ENCODE measurements around the gene LPAR5. TPM values are rescaled to one million over a fixed set of nuclear protein-coding genes. Genes with fewer than 3 reads are reported as not detected.

LPAR5 gene
- total RNA-seq, 4 donors from 2014 or later = 27.9 to 50.1 (median 30.2) TPM

GRCh38 chr12:6667559-6668210 lies 31.9 kb upstream of the LPAR5 start:
- in situ Hi-C loops (cut with MboI; ENCODE audit: low pct_ligation_motif_present in 1 of 4, low pct_unique_long_range_greater_than_20kb in 1 of 4, low sequenced_read_pairs in 3 of 4) (no loop called here), intact Hi-C loops (cut with DNase I; ENCODE audit: low total_unique reads) (loop anchor here (10.0 kb wide), 1 partner anchor 53 kb away; no protein-coding TSS in a partner anchor)
- Histone ChIP-seq H3K27ac (no peak overlapping the region), H3K9me3 (no peaks in the 10 kb centered on the region), H3K4me1 (no peaks in the 10 kb centered on the region), H3K4me3 (no peak overlapping the region), H3K36me3 (peaks cover 0 to 53% (median 26%) of the 10 kb centered on the region in 4 donors), H3K27me3 (no peaks in the 10 kb centered on the region)
- TF ChIP-seq POLR2AphosphoS5 (IDR thresholded peaks at IDR 0.05) (no peak), CTCF (IDR thresholded peaks at IDR 0.05) (peak in 1 of 5 experiments; percentile 14), POLR2A (IDR thresholded peaks at IDR 0.05) (no peak)
- 76 to 92% methylated on average over 2 to 8 of the region's 8 CpGs for WGBS, 2 donors (ENCODE audit: low coverage in 1 of 2)
- no peak for DNase-seq

DNA sequence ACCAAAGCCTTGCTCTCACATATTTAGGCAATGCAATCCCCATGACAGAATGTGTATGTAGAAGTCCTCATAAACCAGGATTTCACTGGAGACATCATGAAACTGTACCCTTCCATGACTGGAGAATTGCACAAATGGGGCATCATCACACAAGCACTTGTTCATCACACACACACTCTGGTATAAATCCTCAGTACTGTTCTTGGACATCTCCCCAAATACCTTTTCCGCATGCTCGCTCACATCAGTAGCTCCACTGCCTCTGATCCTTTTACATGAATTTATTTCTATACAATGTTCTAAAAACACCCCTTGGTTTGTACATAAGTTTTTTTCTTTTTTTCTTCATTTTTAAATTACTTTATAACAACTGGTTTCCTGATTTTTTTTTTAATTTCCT lies 30.5 kb upstream of the LPAR5 start:
- intact Hi-C loops (cut with DNase I; ENCODE audit: low total_unique reads) = loop anchor here (10.0 kb wide), 1 partner anchor 51 kb away; no protein-coding TSS in a partner anchor
- H3K4me1 ChIP-seq = peaks cover 8 to 11% (median 9%) of the 10 kb centered on the region in 4 donors
- no peaks in the 10 kb centered on the region for H3K27me3 ChIP-seq
- H3K27ac ChIP-seq = no peak overlapping the region
- no peak for DNase-seq
- no peak overlapping the region for H3K4me3 ChIP-seq
- peaks cover 0 to 39% (median 19%) of the 10 kb centered on the region in 4 donors for H3K36me3 ChIP-seq
- 94 to 97% methylated on average over 2 of the region's 2 CpGs for WGBS, 2 donors (ENCODE audit: low coverage in 1 of 2)
- no peak for TF ChIP-seq CTCF (IDR thresholded peaks at IDR 0.05)
- no peak for TF ChIP-seq POLR2AphosphoS5 (IDR thresholded peaks at IDR 0.05)
- no peak for TF ChIP-seq POLR2A (IDR thresholded peaks at IDR 0.05)
- no peak for TF ChIP-seq EP300 (IDR thresholded peaks at IDR 0.05; ENCODE audit: low read depth)
- no peaks in the 10 kb centered on the region for H3K9me3 ChIP-seq
- in situ Hi-C loops (cut with MboI; ENCODE audit: low pct_ligation_motif_present in 1 of 4, low pct_unique_long_range_greater_than_20kb in 1 of 4, low sequenced_read_pairs in 3 of 4) = no loop called here

GRCh38 chr12:6664902-6665301 lies 29.1 kb upstream of the LPAR5 start:
- in situ Hi-C loops (cut with MboI; ENCODE audit: low pct_ligation_motif_present in 1 of 4, low pct_unique_long_range_greater_than_20kb in 1 of 4, low sequenced_read_pairs in 3 of 4) = no loop called here

More at GRCh38 chr12:6664902-6665301, 29.1 kb upstream of the LPAR5 start:
- no peak overlapping the region for H3K4me3 ChIP-seq
- peaks cover 8 to 14% (median 9%) of the 10 kb centered on the region in 4 donors for H3K4me1 ChIP-seq
- intact Hi-C loops (cut with DNase I; ENCODE audit: low total_unique reads) = loop anchor here (10.0 kb wide), 1 partner anchor 50 kb away; no protein-coding TSS in a partner anchor
- peaks cover 0 to 26% (median 13%) of the 10 kb centered on the region in 4 donors for H3K36me3 ChIP-seq
- 80 to 92% methylated on average over 2 of the region's 2 CpGs for WGBS, 2 donors (ENCODE audit: low coverage in 1 of 2)
- no peak for DNase-seq
- H3K9me3 ChIP-seq = no peaks in the 10 kb centered on the region
- TF ChIP-seq POLR2AphosphoS5 (IDR thresholded peaks at IDR 0.05) (no peak), CTCF (IDR thresholded peaks at IDR 0.05) (no peak), EP300 (IDR thresholded peaks at IDR 0.05; ENCODE audit: low read depth) (no peak), POLR2A (IDR thresholded peaks at IDR 0.05) (no peak)
- H3K27me3 ChIP-seq = no peaks in the 10 kb centered on the region
- H3K27ac ChIP-seq = no peak overlapping the region

Measured in transverse colon (tissue), 4 donors.